Activated T-cell treated with anti-CD3 and anti-CD28 coated beads for 4 hours (primary cell): Measurements from ENCODE around the gene PDIA2.
"Not testable (repeated sequence)": the region's sequence is repeated elsewhere in the genome, so short reads cannot be mapped to it uniquely, and the experiment has no call there.

Experiments used
- DNase-seq: peaks from one replicate; pipeline ENCODE4 v3.0.0-alpha.2; 2020

Gene PDIA2

DNA sequence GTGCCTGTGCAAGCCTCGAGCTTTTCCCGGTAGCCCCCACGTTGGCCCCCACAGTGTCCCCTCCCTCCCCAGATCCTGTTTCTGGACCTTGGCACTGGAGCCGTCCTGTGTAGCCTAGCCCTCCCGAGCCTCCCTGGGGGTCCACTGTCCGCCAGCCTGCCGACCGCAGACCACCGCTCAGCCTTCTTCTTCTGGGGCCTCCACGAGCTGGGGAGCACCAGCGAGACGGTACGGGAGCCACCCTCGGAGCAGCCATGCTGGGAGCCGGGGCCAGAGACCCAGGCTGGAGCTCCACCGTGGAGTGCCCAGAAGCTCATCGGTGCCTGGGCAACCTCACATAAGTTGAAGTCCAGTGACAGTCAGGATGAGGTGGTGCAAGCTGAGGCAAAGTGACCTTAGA is 19.0 kb upstream of the PDIA2 start:
- no peak for DNase-seq

DNA sequence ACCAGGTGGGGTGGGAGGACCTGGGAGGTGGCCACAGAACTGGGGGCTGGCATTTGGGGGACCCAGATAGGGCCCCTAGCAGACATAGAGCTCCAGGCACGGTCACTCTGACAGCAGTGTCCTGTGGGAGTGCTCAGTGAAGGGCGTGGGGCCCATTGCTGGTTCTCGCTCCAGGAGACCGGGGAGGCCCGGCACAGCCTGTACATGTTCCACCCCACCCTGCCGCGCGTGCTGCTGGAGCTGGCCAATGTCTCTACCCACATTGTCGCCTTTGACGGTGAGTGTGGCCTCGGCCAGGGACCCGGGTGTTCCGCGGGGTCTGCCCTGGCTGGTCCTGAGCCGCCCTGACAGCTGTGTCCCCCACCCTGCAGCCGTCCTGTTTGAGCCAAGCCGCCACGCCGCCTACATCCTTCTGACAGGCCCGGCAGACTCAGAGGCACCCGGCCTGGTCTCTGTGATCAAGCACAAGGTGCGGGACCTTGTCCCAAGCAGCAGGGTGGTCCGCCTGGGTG is 18.5 kb upstream of the PDIA2 start:
- DNase-seq: no peak

GRCh38 chr16:265002-265529 is 17.9 kb upstream of the PDIA2 start:
- no peak for DNase-seq

GRCh38 chr16:265711-266110 is 17.3 kb upstream of the PDIA2 start:
- DNase-seq: no peak

- DNase-seq: no peak
These were observed 16.5 kb upstream of the PDIA2 start for GRCh38 chr16:266258-267164.

- DNase-seq: not testable (repeated sequence)
These were observed 15.4 kb upstream of the PDIA2 start for GRCh38 chr16:267562-267961.

DNA sequence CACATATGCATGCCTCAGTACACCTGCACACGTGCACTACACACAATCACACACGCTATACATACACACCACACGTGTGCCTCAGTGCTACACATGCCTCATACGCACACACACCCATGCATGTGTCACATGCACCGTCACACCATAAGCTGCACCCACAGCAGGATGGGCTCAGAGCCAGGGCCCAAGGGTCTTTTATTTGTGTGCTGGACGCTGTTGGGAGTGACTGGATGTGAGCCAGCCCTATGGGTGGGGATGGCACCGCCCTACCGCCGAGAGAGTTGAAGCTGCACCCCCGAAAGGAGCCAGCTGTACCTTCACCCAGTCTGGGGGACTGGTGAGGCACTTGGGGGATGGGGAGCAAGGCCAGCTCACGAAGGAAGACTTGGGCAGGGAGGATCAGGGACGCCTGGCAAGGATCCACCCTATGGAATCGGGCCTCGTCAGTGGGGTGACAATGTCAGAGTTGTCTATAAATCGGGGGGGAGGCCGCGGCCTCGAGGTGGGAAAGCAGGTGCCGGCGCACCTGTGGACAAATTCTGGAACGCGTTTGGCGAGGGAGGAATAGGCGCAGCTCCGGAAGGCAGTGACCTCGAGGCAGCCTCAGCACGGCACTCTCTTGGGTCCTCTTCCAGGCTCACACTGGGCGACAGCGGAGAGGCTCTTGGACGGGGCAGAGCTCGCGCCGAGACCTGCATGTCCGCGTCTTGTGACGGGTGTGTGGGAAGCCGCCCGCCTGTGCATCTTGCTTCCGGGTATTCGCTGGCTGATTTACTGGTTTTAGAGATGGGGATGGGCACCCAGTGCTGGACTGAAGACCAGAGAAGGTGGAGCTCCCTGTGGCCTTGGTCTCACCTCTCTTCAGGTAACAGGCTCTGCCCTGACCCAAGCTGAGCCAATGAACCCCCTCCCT is 14.6 kb upstream of the PDIA2 start:
- DNase-seq: no peak

DNA sequence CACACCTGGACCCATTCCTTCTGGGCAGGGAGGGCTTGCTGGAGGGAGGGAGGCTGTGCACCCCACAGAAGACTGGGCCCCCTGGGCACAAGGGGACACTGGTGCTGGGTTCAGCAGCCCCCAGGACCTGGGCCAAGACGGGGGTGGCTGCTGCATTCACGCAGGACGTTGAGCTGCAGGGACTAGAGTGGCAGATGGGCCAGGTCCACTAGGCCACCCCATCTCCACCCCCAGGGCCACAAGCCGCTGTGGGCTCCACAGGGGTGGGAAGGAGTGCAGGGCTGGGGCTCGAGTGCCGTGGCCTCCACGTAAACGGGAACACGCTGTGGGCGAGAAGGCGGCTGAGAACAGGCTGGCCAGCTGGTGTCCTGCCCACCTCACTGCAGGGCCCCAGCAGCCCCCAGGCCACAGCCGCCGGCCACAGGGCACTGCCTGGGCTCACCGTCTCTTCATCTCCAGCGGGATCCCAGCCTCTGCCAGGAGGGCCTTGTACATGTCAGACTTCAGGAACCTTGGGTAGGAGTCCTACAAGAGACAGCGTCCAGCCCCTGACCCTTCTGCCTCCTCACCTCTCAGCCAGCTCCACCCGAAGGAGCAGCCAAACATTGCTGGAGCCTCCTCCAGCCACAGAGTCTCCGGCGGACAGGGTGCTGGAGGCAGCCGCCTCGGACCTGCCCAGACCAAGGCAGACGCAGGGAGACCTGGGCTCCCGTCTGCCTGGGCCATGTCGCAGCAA is 13.7 kb upstream of the PDIA2 start:
- DNase-seq: no peak

- no peak for DNase-seq
These were observed 12.3 kb upstream of the PDIA2 start for GRCh38 chr16:270381-271255.

GRCh38 chr16:272633-273546 is 10.1 kb upstream of the PDIA2 start:
- no peak for DNase-seq

DNA sequence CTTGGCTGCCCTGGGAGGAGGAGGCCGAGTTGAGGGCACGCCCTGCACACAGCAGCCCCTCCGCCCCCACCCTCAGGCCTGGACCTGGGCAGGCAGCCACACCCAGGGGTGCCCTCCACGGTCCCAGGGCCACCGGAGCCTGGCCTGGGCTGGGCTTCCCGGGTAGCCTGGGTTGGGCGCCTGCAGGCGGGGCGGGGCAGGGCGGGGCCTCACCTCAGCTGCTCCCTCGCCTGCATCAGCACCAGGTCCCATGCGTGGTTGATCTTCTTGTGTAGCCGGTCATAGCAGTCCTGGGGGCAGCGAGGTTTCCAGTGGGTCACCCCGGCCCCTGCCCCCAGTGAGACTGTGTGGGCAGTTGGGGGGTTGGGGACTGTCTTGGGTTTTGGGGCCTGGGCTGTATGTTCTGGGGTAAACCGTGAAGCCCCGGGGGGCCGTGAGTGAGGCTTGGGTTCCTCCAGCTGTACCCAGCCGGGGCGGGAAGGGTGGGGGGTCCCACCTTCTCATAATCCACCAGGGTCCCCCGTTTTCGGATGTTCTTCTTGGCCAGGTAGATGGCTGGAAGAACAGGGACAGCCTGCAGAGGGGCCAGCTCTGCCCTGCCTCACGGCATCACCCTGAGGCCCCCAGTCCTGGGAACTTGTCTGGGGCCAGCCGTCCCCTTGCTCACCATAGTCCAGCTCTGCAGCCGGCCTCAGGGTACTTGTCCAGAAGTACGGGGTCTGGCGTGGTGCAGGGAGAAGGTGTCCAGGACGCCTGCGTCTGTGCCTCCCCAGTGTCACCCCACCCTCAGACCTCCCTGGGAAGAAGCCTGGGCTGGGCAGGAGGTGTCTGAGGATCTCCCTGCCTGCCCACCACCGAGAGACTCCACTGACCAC is 9.2 kb upstream of the PDIA2 start:
- no peak for DNase-seq

GRCh38 chr16:275041-275641 is 7.8 kb upstream of the PDIA2 start:
- DNase-seq: no peak

- no peak for DNase-seq
These were observed 7.2 kb upstream of the PDIA2 start, which contains the start of gene RGS11 for GRCh38 chr16:275786-276232. RGS11 (minus strand) TSS chr16:275944; CDS start chr16:275911, 33 bp downstream.

GRCh38 chr16:276426-277077 is 6.4 kb upstream of the PDIA2 start:
- no peak for DNase-seq

- DNase-seq: no peak
These were observed 4.0 kb upstream of the PDIA2 start for GRCh38 chr16:278863-279366.

DNA sequence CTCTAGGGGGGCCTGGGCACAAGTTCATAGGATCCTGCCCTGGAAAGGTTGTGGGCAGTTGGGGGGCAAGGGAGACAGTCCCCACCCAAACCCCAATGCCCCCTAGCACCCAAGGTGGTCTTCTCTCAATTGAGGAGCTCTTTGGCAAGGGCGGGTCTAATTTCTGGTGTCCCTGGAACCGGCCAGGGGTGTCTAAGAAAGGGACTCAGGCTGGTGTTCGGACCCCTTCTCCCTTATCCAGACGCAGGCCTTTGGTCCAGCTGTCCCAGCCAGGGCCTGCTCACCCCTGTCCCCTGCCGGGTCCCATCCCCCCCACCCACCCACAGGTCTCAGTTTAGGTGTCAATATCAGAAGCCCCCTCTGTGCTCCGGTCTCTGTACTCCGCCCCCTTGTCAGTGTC is 3.4 kb upstream of the PDIA2 start:
- no peak for DNase-seq

GRCh38 chr16:280005-280460 is 2.9 kb upstream of the PDIA2 start:
- no peak for DNase-seq

GRCh38 chr16:280552-280951 is 2.4 kb upstream of the PDIA2 start, which contains the start of gene ARHGDIG:
ARHGDIG (plus strand) TSS chr16:280591; CDS start chr16:280681, 90 bp downstream.
- no peak for DNase-seq
